Measurements from ENCODE around the gene SLC25A19.
A peak's percentile ranks its signal among the peaks of the same experiment; 100 is the strongest.

Gene SLC25A19

DNA sequence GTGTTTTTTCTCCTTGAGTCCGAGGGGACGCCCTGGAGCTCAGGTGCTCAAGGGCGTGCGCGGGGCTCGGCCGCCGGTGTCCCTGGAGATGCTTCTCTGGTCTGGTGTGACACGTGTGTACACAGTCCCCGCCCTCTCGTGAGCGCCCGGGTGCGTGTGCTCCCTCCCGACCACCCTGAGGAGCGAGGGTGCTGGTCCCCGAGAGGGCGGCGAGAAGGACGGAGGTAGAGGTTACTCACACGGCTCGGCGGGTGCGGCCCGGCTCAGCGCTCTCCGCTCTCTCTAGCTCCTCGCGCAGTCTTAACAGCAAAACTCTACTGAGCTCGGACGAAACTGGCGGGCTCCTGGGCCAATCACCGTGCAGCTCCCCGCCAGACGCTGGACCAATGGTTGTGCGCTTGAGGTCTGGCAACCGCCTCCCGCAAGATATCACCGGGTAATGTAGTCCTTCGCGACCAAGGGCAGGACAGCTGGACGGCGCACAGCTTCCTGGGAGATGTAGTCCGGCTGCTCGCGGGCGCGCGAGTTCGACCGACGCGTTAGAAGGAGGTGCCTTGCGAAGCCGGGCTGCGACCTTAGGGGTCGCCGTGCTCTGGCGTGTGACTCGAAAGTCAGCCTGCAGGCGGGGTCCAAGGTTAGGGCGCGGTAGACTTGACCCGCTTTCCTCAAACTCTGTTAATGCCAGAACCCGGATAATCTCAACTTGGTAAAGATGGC lies at the start of gene SLC25A19:
Gene SLC25A19, minus strand, starts transcription at position 319 of the 717 bp plus-strand sequence. CDS start 2,669 bp downstream, outside the sequence.
- DNase-seq (ENCODE audit: low spot score): peak; percentile 98

GRCh38 chr17:75338335-75338734 lies 49.1 kb upstream of the SLC25A19 start:
- no peak for DNase-seq (ENCODE audit: low spot score)

DNA sequence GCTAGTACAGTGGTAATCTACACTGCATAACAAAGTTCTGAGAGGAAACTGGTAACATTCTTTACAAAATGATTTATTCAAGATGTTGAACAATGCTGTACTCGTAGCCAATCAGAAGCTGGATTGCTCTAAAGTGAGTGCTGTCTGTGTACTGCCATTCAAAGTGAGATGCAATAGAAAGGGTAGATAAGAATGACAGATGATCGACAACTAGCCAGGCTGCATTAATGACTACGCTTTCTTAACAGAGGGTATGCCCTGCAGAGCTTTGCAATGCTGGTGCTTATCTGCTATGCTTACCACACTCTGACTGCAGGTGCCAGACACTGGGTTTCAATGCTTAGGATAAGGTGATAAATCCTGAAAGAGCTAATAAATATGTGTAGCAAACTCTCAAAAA lies 46.1 kb upstream of the SLC25A19 start:
- DNase-seq (ENCODE audit: low spot score): no peak

DNA sequence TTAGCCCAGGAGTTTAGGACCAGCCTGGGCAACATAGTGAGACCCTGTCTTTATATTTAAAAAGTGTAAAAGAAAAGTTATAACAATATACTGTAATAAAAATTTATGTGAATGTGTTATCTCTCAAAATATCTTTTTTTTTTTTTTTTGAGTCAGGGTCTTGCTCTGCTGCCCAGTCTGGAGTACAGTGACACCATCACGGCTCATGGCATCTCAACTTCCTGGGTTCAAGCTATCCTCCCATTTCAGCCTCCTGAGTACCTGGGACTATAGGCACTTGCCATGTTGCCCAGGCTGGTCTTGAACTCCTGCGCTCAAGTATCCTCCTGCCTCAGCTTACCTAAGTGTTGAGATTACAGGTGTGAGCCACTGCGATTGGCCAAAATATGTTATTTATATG lies 45.5 kb upstream of the SLC25A19 start:
- DNase-seq (ENCODE audit: low spot score): no peak

GRCh38 chr17:75331671-75332070 lies 42.4 kb upstream of the SLC25A19 start:
- DNase-seq (ENCODE audit: low spot score): no peak

GRCh38 chr17:75327757-75328156 lies 38.5 kb upstream of the SLC25A19 start:
- no peak for DNase-seq (ENCODE audit: low spot score)

- DNase-seq (ENCODE audit: low spot score): no peak
Measured at GRCh38 chr17:75326226-75326848, 37.1 kb upstream of the SLC25A19 start.

- no peak for DNase-seq (ENCODE audit: low spot score)
Measured at GRCh38 chr17:75325827-75326225, 36.6 kb upstream of the SLC25A19 start.

GRCh38 chr17:75325348-75325747 lies 36.1 kb upstream of the SLC25A19 start:
- no peak for DNase-seq (ENCODE audit: low spot score)

DNA sequence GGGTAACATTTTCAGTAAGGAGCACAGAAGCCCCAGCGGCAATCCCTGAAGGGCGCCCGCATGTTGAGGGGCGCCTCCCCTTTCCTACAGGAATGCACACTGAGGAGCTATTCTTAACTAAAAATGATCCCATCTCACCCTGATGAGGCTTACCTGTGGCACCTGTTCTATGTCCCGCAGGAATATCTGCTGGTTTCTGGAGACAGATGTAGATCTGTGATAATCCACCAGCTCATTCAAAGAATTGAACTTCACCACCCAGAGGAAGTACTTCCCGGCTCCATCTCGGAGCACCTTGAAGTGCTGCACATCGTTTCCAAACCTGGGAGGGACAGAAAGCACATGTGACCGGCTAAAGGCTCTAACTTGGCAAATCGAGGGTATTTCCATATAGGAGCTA lies 32.3 kb upstream of the SLC25A19 start:
- DNase-seq (ENCODE audit: low spot score): no peak

DNA sequence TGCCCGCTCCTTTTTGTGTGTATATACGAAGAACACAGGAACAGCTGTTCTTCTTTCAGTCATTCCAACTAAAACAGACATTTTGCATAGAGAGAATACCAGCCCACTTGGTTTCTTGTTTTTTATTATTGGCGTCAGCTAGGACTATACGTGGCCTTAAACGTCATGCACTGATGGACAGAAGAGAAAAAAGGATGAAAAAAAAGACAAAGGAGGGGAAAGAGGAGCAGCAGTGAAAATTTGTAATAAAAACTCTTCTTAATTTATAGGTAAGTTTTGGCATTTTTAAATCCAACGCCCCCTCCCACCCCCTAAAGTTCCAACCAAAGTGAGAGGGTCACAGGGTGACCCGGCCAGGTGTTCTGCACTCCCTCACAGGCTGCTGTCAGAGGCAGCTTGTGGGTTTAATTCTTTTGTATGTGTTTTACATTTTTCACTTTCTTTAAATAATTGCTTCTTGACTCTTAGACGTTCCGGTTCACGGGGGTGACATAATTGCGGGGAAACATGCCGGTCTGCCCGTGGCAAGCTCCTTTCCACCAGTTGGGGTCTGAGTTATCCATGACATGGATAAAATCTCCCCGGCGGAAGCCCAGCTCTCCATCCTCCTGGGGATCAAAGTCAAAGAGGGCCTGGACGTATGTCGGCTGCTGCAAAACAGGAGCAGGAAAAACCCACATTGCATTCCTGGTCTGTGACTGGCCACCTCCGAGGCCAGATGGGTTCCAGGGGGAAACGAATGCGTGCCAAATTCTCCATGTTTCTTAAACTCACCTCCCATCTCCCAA lies 30.9 kb upstream of the SLC25A19 start:
- DNase-seq (ENCODE audit: low spot score): no peak

DNA sequence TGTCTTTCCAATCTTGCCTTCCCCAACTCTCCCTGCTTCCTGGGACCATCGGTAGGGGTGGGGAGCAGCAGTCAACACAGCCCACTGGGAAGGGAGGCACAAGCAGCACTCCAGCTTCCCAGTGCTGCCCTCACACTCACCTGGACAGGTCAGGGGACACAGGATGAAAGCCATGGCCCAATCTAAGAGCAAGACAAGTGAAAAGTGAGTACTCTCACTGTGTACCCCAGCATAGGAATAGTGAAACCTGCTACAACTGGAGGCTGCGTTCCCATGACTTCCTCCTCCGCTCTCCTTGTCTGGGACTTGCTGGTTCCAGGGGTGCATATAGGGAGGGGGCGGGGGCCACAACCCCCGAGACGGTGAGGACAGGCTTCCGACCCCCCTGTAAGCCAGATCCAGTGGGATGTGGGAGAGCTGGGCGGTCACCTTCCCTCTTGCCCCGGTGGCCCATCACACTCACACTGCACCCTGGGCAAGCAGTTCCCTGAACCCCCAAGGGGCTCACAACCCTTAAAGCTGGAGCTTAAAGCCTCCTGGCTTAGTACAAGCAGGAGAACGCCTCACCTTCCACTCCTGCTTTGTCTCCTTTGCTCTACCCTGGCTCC lies 29.5 kb upstream of the SLC25A19 start:
- DNase-seq (ENCODE audit: low spot score): no peak

DNA sequence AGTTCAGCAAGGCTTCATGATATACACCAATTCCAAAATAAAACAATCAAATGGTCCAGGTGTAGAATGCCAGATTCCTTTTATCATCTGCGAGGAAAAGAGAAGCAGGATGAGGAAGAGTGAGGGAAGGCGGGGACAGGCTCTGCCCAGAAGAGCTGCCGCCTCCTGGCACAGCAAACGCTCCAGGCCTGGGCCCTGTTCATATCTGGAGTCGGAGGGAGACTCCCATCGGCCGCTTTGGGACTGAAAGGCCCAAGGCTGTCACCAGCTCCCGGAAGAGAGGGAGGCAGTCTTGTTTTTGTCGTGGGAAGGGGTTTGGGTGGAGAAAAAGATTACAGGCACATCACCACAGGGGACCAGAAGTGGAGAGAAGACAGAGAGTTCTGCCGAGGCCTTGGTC lies 29.0 kb upstream of the SLC25A19 start:
- DNase-seq (ENCODE audit: low spot score): no peak

GRCh38 chr17:75317671-75318070 lies 28.4 kb upstream of the SLC25A19 start:
- DNase-seq (ENCODE audit: low spot score): no peak

- no peak for DNase-seq (ENCODE audit: low spot score)
Measured at GRCh38 chr17:75316253-75316652, 27.0 kb upstream of the SLC25A19 start.

- no peak for DNase-seq (ENCODE audit: low spot score)
Measured at GRCh38 chr17:75315541-75316243, 26.5 kb upstream of the SLC25A19 start.

- no peak for DNase-seq (ENCODE audit: low spot score)
Measured at GRCh38 chr17:75313941-75314551, 24.8 kb upstream of the SLC25A19 start.

- peak; percentile 80 for DNase-seq (ENCODE audit: low spot score)
Measured at GRCh38 chr17:75308732-75309629, 19.7 kb upstream of the SLC25A19 start.

- DNase-seq (ENCODE audit: low spot score): no peak
Measured at GRCh38 chr17:75307957-75308731, 18.9 kb upstream of the SLC25A19 start.

Data from HuH-7.5 (cell line).